Activated CD8-positive, alpha-beta memory T cell treated with anti-CD3 and anti-CD28 coated beads, Interleukin-2, amount 10 ng/mL, durations not matched to agents 7 days and 5 days (primary cell): ENCODE results near the gene MAP2K5. TPM values are rescaled to one million over a fixed set of nuclear protein-coding genes. Genes with fewer than 3 reads are reported as not detected.

Experiments
- ATAC-seq: fragments of 150-1000 bp; cut with Tn5 transposase; one replicate; pipeline ENCODE4 v1.10.0; 2021; ENCODE audit warnings: moderate library complexity
- CTCF ChIA-PET: fragments of 350-600 bp; sonication (Branson Sonifier 250); formaldehyde crosslinking; loops from one replicate; lab custom pipeline; 2021; ENCODE audit warnings: antibody characterized with exemption; lab: Charles Lee
- DNase-seq: peaks from one replicate; pipeline ENCODE4 v3.0.0-alpha.2; 2020
- H3K27ac Mint-ChIP-seq: one replicate; pipeline ENCODE4 v1.8.0; 2021; ENCODE audit warnings: mild to moderate bottlenecking, mixed read lengths
- H3K27me3 Mint-ChIP-seq: one replicate; pipeline ENCODE4 v1.8.0; 2021; ENCODE audit warnings: mixed read lengths
- H3K36me3 Mint-ChIP-seq: one replicate; pipeline ENCODE4 v1.8.0; 2021; ENCODE audit warnings: mild to moderate bottlenecking, mixed read lengths
- H3K4me1 Mint-ChIP-seq: one replicate; pipeline ENCODE4 v1.8.0; 2021; ENCODE audit warnings: mixed read lengths
- H3K4me3 Mint-ChIP-seq: one replicate; pipeline ENCODE4 v1.8.0; 2021; ENCODE audit warnings: mild to moderate bottlenecking, moderate library complexity, mixed read lengths
- H3K9me3 Mint-ChIP-seq: one replicate; pipeline ENCODE4 v1.8.0; 2022; ENCODE audit warnings: low read depth, mixed read lengths
- total RNA-seq, 2 experiments: library from RNA; stranded (reverse); gene quantifications; one replicate each; pipeline ENCODE4 v1.2.3, GENCODE V29; 2021

The MAP2K5 gene
- total RNA-seq, 2 experiments from 2014 or later = 15.7 to 23.5 TPM

GRCh38 chr15:67720556-67721175, 178.2 kb downstream of the MAP2K5 start:
- no peak overlapping the region for H3K4me3 Mint-ChIP-seq
- H3K4me1 Mint-ChIP-seq = no peaks in the 10 kb centered on the region
- H3K27ac Mint-ChIP-seq = no peak overlapping the region
- ATAC-seq (no peak), DNase-seq (no peak)
- H3K9me3 Mint-ChIP-seq = no peaks in the 10 kb centered on the region
- H3K36me3 Mint-ChIP-seq = no peaks in the 10 kb centered on the region
- no peaks in the 10 kb centered on the region for H3K27me3 Mint-ChIP-seq
- CTCF ChIA-PET = interaction anchor here (1.3 kb wide), 1 partner anchor 19 kb away, joined by 3 read pairs; no protein-coding TSS in a partner anchor

GRCh38 chr15:67722030-67722817, 179.7 kb downstream of the MAP2K5 start:
- Mint-ChIP-seq H3K4me1 (no peaks in the 10 kb centered on the region), H3K27ac (no peak overlapping the region), H3K27me3 (no peaks in the 10 kb centered on the region), H3K36me3 (no peaks in the 10 kb centered on the region), H3K9me3 (no peaks in the 10 kb centered on the region), H3K4me3 (no peak overlapping the region)
- CTCF ChIA-PET = no interaction called here
- DNase-seq = no peak
- ATAC-seq = no peak

GRCh38 chr15:67723294-67724024, 181.0 kb downstream of the MAP2K5 start:
- CTCF ChIA-PET = no interaction called here
- H3K27ac Mint-ChIP-seq = no peak overlapping the region
- no peak overlapping the region for H3K4me3 Mint-ChIP-seq
- H3K9me3 Mint-ChIP-seq = no peaks in the 10 kb centered on the region
- H3K27me3 Mint-ChIP-seq = no peaks in the 10 kb centered on the region
- H3K36me3 Mint-ChIP-seq = no peaks in the 10 kb centered on the region
- ATAC-seq (no peak), DNase-seq (no peak)
- H3K4me1 Mint-ChIP-seq = no peaks in the 10 kb centered on the region

GRCh38 chr15:67724691-67725375, 182.3 kb downstream of the MAP2K5 start:
- no peak overlapping the region for H3K4me3 Mint-ChIP-seq
- no peak for DNase-seq
- no peak overlapping the region for H3K27ac Mint-ChIP-seq
- ATAC-seq = no peak
- no peaks in the 10 kb centered on the region for H3K4me1 Mint-ChIP-seq
- no peaks in the 10 kb centered on the region for H3K9me3 Mint-ChIP-seq
- CTCF ChIA-PET = no interaction called here
- H3K36me3 Mint-ChIP-seq = no peaks in the 10 kb centered on the region
- H3K27me3 Mint-ChIP-seq = no peaks in the 10 kb centered on the region

GRCh38 chr15:67730135-67730534, 187.6 kb downstream of the MAP2K5 start:
- CTCF ChIA-PET = no interaction called here
- Mint-ChIP-seq H3K27ac (no peak overlapping the region), H3K4me1 (no peaks in the 10 kb centered on the region), H3K27me3 (no peaks in the 10 kb centered on the region), H3K9me3 (no peaks in the 10 kb centered on the region), H3K4me3 (no peak overlapping the region), H3K36me3 (no peaks in the 10 kb centered on the region)
- no peak for ATAC-seq
- DNase-seq = no peak

GRCh38 chr15:67731112-67731721, 188.7 kb downstream of the MAP2K5 start:
- CTCF ChIA-PET = no interaction called here
- Mint-ChIP-seq H3K4me1 (peaks cover 11% of the 10 kb centered on the region), H3K27me3 (no peaks in the 10 kb centered on the region), H3K4me3 (no peak overlapping the region), H3K36me3 (no peaks in the 10 kb centered on the region), H3K9me3 (no peaks in the 10 kb centered on the region), H3K27ac (no peak overlapping the region)
- ATAC-seq (no peak), DNase-seq (no peak)

- no peak for ATAC-seq
- CTCF ChIA-PET = no interaction called here
- no peaks in the 10 kb centered on the region for H3K36me3 Mint-ChIP-seq
Measured at GRCh38 chr15:67732164-67732563, 189.7 kb downstream of the MAP2K5 start.

GRCh38 chr15:67732671-67733374, 190.3 kb downstream of the MAP2K5 start:
- Mint-ChIP-seq H3K4me1 (peaks cover 11% of the 10 kb centered on the region), H3K27me3 (no peaks in the 10 kb centered on the region), H3K4me3 (no peak overlapping the region), H3K9me3 (no peaks in the 10 kb centered on the region), H3K27ac (no peak overlapping the region), H3K36me3 (no peaks in the 10 kb centered on the region)
- CTCF ChIA-PET = no interaction called here
- DNase-seq (no peak), ATAC-seq (no peak)

More at GRCh38 chr15:67732164-67732563, 189.7 kb downstream of the MAP2K5 start:
- no peaks in the 10 kb centered on the region for H3K27me3 Mint-ChIP-seq
- no peaks in the 10 kb centered on the region for H3K9me3 Mint-ChIP-seq
- no peak overlapping the region for H3K27ac Mint-ChIP-seq
- peaks cover 11% of the 10 kb centered on the region for H3K4me1 Mint-ChIP-seq
- no peak overlapping the region for H3K4me3 Mint-ChIP-seq
- DNase-seq = no peak

- Mint-ChIP-seq H3K9me3 (no peaks in the 10 kb centered on the region), H3K4me3 (no peak overlapping the region), H3K27ac (no peak overlapping the region), H3K36me3 (no peaks in the 10 kb centered on the region), H3K27me3 (no peaks in the 10 kb centered on the region), H3K4me1 (peaks cover 13% of the 10 kb centered on the region)
- CTCF ChIA-PET = no interaction called here
- DNase-seq = no peak
- ATAC-seq = no peak
Measured at GRCh38 chr15:67735896-67736295, 193.4 kb downstream of the MAP2K5 start.

- no peaks in the 10 kb centered on the region for H3K36me3 Mint-ChIP-seq
- no peak overlapping the region for H3K27ac Mint-ChIP-seq
- CTCF ChIA-PET = no interaction called here
- H3K4me3 Mint-ChIP-seq = no peak overlapping the region
- peaks cover 20% of the 10 kb centered on the region for H3K4me1 Mint-ChIP-seq
- ATAC-seq (no peak), DNase-seq (no peak)
- no peaks in the 10 kb centered on the region for H3K27me3 Mint-ChIP-seq
- no peaks in the 10 kb centered on the region for H3K9me3 Mint-ChIP-seq
Measured at GRCh38 chr15:67736810-67737209, 194.3 kb downstream of the MAP2K5 start.

- Mint-ChIP-seq H3K27me3 (no peaks in the 10 kb centered on the region), H3K4me1 (peaks cover 20% of the 10 kb centered on the region), H3K4me3 (no peak overlapping the region), H3K9me3 (no peaks in the 10 kb centered on the region), H3K36me3 (no peaks in the 10 kb centered on the region), H3K27ac (no peak overlapping the region)
- no peak for DNase-seq
- CTCF ChIA-PET = interaction anchor here (0.7 kb wide), 1 partner anchor 9 kb away, joined by 3 read pairs; no protein-coding TSS in a partner anchor
- no peak for ATAC-seq
Measured at GRCh38 chr15:67738056-67738455, 195.6 kb downstream of the MAP2K5 start.

GRCh38 chr15:67740405-67740804, 197.9 kb downstream of the MAP2K5 start:
- CTCF ChIA-PET = no interaction called here
- H3K36me3 Mint-ChIP-seq = no peaks in the 10 kb centered on the region

More at GRCh38 chr15:67740405-67740804, 197.9 kb downstream of the MAP2K5 start:
- Mint-ChIP-seq H3K27ac (no peak overlapping the region), H3K9me3 (no peaks in the 10 kb centered on the region), H3K4me1 (peaks cover 32% of the 10 kb centered on the region), H3K4me3 (no peak overlapping the region), H3K27me3 (no peaks in the 10 kb centered on the region)
- DNase-seq = no peak
- no peak for ATAC-seq
